GM21723 (cell line): ENCODE measurements around the gene TLL1.

Experiments used
- ATAC-seq: cut with Tn5 transposase; IDR thresholded peaks from one replicate; pipeline ENCODE4 v1.9.1; 2021; ENCODE audit warnings: mild to moderate bottlenecking, moderate library complexity; ENCODE audit not compliant: unreplicated experiment

The TLL1 gene

DNA sequence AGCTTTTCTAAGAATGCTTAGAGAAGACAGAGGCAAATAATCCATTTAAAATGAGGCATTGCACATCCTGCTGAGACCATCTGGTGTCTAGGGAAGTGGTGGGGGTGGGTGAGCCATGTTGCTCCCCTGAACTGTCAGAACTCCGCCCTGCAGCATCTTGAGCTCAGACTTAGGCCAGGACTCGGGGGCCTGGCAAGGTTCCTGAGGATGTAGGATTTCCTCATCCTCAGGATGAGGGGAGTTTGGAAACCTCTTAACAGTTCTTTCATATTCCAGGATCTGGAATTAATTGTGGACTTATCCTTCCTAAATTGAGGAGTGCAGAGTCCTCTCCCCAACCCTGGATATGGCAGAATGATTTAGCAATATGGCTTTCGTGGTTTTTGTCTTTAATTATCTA lies 6.6 kb downstream of the TLL1 start:
- ATAC-seq, result no peak

DNA sequence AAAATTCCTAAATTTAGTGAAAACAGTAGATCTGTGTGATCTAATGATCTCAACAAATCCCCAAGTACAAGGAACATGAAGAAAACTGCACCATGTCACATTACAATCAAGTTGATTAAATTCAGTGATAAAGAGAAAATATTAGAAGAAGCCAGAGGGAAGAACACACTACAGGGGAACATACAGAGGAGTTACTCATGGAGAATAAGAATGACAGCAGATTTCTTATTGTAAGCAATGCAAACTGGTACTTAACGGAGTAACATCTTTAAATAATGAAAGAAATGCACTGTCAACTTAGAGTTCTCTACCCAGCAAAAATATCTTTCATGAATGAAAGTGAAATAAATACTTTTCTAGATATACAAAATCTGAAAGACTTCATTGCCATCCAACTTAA lies 21.1 kb downstream of the TLL1 start:
- ATAC-seq, result no peak

DNA sequence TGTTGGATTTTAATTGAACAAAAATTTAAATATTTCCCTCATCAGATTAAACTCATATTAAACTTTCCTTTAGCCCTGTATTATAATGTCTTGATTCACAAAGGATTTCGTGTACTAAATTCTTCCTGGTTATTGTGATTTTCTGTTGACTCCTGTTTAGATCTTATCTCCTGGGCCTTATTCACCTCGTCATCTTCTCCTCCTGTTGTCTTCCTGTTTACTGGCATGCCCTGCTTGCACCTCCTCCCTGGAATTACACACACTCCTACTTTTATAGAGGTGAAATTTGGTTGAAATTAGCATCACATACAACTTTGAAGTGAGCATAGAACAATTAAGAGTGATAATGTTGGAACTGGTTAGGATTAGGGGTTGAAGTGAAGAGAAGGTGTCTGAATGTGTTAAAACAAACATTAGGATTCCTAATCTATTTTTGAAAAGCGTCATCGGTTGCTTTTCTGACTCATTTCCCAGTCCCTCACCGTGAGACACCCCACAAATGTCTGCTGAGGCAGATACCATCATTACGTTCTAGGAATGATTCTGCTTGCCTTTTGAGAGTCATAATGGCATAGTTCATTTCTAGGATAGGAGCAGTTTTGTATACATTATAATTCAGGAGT lies 32.5 kb downstream of the TLL1 start:
- no peak for ATAC-seq

DNA sequence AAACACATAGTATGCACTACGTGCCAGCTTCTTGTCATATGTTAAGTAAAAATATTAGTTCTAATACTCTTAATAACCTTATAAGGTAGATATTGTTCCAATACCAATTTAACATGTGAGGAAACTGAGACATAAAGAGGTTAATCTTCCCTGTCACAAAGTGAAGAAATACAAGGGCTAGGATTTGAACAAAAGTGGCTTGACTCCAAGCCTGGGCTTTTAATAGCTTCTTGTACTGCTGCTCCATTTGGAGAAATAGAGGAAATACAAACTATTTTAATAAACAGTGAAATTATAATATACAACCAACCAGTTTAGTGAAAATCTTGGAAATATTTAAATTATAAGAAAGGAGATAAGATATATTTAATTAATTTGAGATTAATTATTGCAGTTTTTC lies 33.2 kb downstream of the TLL1 start:
- no peak for ATAC-seq

DNA sequence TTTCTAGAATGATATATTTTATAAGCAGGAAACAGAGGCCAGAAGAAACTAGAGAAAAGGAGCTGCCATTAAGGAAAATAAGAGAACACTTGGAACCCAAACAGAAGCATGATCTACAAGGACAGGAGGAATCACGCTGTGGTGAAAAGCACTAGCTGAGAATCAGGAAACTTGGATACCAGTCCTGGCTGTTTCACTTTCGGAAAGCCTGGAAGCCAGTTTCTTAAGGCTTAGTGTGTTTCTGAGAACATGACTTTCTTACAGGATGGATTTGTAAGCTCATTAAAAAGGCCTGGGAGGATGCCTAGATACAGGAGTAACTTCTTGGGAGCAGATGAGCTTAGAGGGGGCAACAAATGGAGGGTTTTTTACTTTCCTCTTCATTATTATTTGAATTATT lies 36.9 kb downstream of the TLL1 start:
- no peak for ATAC-seq

DNA sequence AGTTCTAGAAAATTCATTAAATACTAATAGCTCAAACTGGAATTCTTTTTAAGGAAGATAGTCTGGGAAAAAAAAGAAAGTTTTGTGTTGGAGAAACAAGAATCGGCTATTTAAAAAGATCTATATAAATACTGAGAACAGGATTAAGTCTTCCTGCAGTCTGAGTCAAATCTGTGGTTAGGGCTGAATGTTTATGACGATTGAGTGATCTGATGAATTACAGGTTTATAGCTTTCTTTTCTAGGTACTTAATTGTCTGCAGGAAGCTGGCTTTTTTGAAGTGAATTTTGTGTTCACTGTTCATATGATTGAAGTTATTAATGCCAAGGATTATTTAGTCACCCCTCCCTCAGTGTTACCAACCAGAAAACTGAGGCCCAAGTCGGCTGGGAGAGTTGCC lies 42.2 kb downstream of the TLL1 start:
- ATAC-seq, result no peak

DNA sequence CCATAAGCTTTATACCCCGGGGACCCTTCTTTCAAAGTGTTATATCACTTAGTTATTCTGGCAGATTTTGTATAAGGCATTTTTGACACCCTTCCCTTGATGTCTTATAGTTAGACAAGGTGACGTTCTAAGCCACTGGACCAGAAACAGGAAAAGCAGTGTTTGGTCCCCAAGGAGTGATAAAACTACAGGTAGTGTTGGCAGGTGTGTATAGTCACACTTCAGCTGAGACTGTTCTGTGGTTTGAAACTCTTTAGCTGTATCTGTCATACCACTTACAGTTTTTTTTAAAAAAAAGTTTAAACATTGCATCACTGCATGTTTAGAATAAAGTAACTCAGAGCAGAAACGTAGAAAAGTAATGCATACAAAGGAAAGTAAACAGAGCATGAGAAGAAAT lies 48.5 kb downstream of the TLL1 start:
- ATAC-seq, result no peak

DNA sequence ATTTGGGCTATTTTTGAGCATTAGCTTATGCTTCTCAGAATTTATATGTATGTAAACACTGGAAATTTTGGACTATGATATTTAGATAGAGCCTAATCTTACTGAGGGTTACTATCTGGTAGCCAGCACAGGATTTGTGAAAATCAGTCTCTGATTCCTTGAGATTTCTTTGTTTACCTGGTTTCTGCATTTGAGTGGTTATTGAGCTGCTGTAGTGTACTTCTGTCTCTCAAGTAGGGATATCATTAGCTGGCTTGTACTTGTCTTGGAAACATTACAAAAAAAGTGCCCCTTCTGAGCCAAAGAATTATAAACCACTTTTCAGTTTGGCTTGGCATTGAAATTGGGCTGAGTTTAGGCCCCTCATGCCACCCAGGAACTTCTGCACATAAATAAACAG lies 49.7 kb downstream of the TLL1 start:
- ATAC-seq, result no peak

DNA sequence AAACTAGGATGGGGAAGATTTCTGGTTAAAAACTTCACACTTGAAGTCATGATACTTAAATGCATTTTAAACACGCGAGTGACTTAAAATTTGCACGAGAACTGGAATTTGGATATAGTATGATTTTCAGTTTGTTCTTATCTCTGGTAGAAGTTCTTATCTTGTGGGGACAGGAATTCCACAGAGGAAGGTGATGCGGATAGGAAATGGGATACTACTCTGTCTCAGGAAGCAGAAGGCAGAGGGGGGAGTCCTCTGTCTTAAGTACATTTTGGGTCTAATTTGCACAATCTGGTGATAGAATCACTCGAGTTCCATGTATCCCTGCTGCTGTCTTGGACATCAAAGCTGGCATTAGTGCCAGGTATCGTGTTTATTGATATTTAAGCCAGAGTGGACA lies 53.3 kb downstream of the TLL1 start:
- ATAC-seq, result no peak

DNA sequence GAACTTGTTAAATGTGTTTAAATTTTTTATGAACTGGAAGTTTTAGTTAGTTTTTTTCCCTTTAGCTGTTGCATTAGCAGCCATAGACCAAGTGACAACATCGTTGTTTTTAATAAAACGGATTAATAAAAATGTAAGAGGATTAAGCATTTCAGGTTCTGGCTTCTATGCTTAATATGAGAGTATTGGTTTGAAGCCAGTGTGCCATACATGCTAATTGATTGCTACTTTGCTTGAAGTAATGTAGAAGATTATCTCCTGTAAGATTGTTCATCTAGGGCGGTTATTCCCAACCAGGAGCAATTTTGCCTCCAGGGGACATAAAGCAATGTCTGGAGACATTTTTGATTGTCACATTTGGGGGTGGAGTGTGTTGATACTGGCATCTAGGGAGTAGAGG lies 54.3 kb downstream of the TLL1 start:
- no peak for ATAC-seq

DNA sequence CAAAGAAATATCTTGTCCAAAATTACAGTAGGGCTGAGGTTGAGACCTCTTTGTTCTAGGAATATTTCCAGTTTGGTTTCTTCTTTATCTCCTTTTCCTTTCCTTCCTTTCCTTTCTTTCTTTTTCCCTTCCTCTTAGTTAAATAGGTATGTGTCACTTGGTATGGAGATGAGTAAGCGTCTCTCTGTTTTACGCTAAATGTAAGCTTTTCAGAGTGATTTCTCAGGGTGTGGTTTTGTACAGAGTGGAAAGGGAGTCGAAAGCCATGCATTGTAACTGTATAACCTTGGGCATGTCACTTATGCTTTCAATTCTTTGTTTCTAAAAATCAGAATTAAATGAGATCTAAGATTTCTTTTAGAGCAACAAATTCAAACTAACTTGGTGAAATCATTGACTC lies 54.8 kb downstream of the TLL1 start:
- no peak for ATAC-seq

DNA sequence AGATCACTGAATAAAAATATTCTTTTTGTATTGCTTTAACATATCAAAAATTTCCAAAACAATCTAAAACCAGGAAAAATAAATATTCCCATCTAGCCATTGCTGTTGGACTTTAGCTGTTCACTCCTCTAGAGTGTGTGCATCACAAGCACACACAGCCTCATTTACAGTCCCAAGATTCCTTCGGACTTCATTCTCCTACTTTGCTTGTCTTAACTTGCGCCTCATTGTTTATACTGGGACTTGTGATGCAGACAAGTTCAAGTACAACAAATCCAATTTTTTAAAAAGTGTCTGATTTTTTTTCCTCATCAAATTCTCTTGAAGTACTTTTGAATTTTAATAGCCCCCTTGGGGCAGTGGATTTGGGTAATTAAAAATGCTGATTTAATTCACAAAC lies 55.6 kb downstream of the TLL1 start:
- no peak for ATAC-seq

DNA sequence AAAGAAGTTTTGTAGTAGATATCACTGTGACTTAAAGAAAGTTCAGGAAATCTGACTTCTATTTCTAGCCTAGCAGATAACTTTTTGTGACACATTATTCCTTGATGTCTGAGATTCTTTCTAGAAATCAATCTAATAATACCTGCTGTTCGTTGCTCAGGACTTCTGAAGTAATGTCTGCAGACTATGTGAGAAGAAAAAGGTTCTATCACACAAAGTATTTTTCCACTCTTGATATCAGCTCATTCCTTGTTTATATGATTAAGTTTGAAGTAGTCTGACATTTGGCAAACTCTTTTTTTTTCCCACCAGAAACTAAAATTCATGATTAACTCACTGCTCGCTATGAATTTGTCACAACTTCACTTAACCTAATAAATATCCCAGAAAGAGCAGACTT lies 56.6 kb downstream of the TLL1 start:
- ATAC-seq, result no peak

DNA sequence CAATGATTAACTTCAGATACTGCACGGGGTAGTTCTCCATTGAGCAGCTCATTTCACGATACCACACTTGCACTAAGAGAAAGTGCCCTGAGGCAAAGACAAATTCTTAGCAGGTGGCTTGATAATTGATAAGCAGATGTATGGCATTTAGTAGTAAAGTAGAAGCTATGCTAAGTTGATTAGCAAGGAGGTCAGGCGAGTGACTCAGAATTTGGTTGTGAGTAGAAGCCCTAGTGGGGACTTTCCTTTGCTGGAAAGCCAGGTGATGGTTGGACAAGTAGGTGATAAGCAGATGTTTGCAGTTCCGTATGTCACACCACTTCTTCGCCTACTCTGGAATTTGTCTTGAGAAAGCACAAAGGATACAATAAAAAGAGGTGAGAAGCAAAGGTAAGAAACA lies 58.7 kb downstream of the TLL1 start:
- ATAC-seq, result no peak

DNA sequence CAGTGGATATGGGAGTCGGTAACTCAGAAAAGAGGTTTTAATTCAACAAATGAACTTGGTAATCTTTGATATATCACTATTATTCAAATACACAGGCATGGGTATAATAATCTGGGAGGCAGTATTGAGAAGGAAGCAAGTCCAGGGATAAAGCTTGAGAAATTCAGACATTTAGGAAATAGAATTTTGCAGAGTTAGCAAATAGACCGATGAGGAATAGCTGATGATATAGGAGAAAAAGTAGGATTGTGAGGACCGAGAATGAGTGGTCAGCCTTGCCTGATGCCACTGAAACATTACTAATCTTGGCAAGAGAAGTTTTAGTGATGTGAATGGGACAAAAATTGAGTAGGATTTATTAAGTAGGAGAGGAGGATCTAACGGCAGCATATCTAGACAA lies 71.9 kb downstream of the TLL1 start:
- ATAC-seq, result no peak

DNA sequence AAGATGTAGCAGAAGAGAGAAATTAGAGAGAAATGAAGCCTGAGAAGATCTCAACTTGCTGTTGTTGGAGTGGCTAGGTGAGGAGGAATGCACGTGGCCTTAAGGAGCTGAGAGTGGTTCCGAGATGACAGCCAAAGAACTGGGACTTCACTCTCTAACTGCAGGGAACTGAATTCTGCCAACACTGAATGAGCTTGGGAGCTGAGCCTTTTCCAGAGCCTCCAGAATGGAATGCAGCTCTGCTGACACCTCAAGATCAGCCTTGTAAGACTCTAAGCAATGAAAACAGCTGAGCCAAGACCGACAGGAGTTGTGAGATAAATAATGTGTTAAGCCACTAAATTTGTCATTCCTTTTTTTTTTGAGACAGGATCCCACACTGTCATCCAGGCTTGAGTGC lies 73.0 kb downstream of the TLL1 start:
- no peak for ATAC-seq

DNA sequence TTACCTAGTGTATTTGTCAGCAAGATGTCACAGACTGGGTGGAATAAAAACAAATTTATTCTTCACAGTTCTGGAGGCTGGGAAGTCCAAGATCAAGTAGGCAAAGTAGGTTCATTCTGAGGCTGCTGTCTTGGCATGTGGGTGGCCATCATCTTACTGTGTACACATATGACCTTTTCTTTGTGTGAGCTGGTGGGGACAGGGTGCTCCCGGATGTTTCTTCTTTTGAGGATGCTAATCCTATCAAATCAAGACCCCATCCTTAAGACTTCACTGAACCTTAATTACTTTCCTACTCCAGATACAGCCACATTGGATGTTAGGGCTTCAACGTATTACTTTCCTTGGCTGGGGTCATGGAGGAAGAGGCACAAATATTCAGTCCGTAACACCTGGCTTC lies 74.0 kb downstream of the TLL1 start:
- ATAC-seq, result no peak

DNA sequence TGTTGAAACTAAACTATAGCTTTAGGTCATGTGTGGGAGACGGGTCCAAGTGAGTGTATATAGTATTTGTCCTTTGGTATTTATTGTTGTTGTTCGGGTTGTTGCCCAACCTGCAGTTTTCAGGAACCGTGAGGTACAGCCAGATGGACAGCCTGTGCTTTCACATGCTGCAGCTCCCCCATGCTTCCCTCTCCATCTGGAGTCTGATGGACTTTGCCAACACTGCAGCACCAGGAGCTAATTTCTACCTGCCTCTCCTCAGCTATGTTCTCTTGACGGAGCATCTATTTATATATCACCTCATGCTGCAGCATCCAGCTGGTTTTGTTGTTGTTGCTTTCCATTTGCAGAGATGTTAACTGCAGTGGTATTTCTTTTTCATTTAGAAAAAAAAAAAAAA lies 80.1 kb downstream of the TLL1 start:
- no peak for ATAC-seq

DNA sequence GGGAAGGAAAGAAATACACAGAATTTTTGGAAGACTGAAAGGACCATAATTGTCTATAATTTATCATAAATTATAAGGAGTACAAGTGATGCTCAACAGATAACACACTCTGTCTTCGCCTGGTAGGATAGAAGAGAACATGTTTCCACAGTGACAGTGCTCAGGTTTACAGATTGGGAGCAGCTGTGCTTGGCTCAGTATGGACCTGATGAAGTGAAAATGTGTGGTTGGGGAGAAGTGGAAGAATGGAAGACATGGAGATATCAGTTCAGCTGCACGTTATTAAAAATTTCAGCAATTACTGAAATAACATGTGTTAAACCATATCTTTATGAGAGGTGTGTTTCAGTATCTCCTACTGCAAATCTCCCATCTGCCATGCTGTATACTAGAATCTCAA lies 90.6 kb downstream of the TLL1 start:
- no peak for ATAC-seq

DNA sequence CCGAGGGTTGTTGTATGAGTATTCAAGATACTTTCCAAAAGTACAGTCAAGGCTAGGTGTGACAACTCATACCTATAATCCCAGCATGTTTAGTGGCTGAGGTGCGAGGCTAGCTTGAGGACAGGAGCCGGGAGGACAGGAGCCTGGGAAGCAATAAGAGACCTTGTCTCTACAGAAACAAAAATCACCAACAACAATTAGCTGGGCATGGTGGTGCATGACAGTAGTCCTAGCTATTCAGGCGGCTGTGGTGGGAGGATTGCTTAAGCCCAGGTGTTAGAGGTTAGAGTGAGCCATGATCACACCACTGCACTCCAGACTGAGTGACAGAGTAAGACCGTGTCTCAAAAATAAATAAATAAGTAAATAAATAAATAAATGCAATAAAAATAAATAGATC lies 91.6 kb downstream of the TLL1 start:
- ATAC-seq, result no peak

DNA sequence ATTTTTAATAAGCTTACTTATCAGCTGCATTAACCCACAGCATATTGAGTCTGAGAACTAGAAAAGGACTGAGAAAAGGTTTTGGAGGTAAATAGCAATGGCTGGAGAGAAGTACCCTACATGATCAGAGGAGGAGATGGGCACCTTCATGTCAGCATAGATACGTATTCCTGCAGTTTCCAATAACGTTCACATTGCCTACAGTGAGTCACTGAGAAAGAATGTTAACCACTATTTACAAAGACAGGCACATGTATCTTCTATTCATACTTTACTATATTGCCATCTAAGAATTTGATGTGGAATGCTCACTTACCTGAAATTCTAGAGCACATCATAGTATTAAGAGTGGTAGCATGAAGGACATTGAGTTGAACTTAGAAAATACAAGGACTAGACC lies 92.5 kb downstream of the TLL1 start:
- ATAC-seq, result no peak

DNA sequence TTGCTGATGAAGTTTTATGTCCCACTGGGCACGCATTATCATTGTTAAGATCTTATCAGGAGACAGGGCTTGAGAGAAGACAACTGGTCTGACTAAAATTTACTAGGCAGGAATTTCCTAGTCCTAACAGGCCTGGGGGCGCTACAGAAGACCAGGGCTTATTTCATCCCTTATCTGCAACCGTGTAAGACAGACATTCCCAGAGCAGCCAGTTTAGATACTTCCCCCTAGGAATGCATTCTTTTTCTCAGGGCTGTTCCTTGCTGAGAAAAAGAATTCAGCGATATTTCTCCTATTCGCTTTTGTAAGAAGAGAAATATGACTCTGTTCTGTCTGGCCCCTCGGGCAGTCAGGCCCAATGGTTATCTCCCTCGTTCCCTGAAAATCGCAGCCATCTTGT lies 93.8 kb downstream of the TLL1 start:
- ATAC-seq, result no peak

DNA sequence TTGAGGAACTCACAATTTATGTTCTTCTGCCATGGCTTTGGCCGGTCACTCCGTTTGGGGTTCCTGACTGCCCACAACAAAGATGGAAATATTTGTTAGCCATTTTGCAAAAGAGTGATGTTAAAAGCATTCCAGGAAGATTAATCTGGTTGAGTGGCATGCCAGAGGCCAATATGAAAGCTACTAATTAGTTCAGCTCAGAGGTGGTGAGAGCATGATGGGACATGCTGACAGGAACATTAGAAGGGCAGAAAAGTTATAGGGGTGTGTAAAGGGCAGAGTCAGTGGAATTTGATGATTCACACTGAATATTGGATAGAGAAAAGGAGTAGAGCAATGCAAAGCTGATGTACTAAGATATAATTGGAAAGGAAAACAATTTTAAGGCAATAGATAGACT lies 94.4 kb downstream of the TLL1 start:
- no peak for ATAC-seq
